Endothelial cell of umbilical vein (primary cell): Measurements from ENCODE around the gene SLC34A1. TPM values are rescaled to one million over a fixed set of nuclear protein-coding genes. Genes with fewer than 3 reads are reported as not detected.

Source experiments
- BruUV-seq: library from RNA; stranded (reverse); fragments of 400-500 nt; replicated peaks from 2 replicates; lab custom pipeline; 2021; lab: Mats Ljungman, UMichigan
- CTCF ChIA-PET: fragments of 300-600, 350-600 bp; sonication (Branson Sonifier 250); formaldehyde crosslinking; loops from one replicate; lab custom pipeline; 2021; ENCODE audit warnings: antibody characterized with exemption, inconsistent platforms; lab: Charles Lee
- POLR2A ChIA-PET: fragments of 300-600, 350-600 bp; sonication (Branson Sonifier 250); formaldehyde crosslinking; loops from one replicate; lab custom pipeline; 2021; ENCODE audit warnings: antibody characterized with exemption, inconsistent platforms; lab: Charles Lee
- DNase-seq: peaks from one replicate; pipeline ENCODE4 v3.0.0-alpha.2; 2011; ENCODE audit warnings: low read depth, low spot score
- FAIRE-seq: peaks from 2 replicates; lab custom pipeline; 2011; peaks lifted over from hg19 to GRCh38; lab: Jason Lieb, UNC
- H2AFZ ChIP-seq: 2 replicates; pipeline ENCODE4 v1.6.0; 2012; ENCODE audit warnings: low read depth, low read length, control low read depth, inconsistent platforms
- H3K27ac ChIP-seq: 2 replicates; pipeline ENCODE4 v1.5.1; 2011; ENCODE audit warnings: low read depth, mild to moderate bottlenecking, control low read depth, low read length, moderate library complexity; ENCODE audit not compliant: insufficient read depth
- H3K27me3 ChIP-seq, 2 experiments: 2 replicates each; pipeline versions ENCODE4 v1.6.0 to v1.6.1; 2011; ENCODE audit warnings: low read length in 2 of 2, mixed read lengths in 1 of 2; ENCODE audit not compliant: control insufficient read depth in 2 of 2, insufficient read depth in 2 of 2
- H3K36me3 ChIP-seq, 2 experiments: 2 replicates in 1 of 2; 3 replicates in 1 of 2; pipeline ENCODE4 v1.5.1; 2011; ENCODE audit warnings: low read length in 2 of 2, mild to moderate bottlenecking in 1 of 2, moderate library complexity in 1 of 2; ENCODE audit not compliant: control insufficient read depth in 2 of 2, insufficient read depth in 2 of 2; ENCODE audit errors: extremely low read depth in 1 of 2
- H3K4me1 ChIP-seq: 3 replicates; pipeline ENCODE4 v1.5.1; 2011; ENCODE audit warnings: mild to moderate bottlenecking, low read length; ENCODE audit not compliant: control insufficient read depth, insufficient read depth; ENCODE audit errors: extremely low read depth
- H3K4me2 ChIP-seq: 2 replicates; pipeline ENCODE4 v1.6.1; 2011; ENCODE audit warnings: low read length, control low read depth, mixed read lengths; ENCODE audit not compliant: insufficient read depth
- H3K4me3 ChIP-seq, 3 experiments: fragments of 200-600 bp in 1 of 3; sonication (generic), shearing (Covaris generic) in 1 of 3; replicated peaks in 1 of 3; 2 replicates each; pipeline ENCODE4 v1.5.1; 2011 to 2016; ENCODE audit warnings: control low read depth in 3 of 3, low read length in 3 of 3, mild to moderate bottlenecking in 2 of 3, inconsistent platforms in 1 of 3, low read depth in 1 of 3, moderate library complexity in 1 of 3; ENCODE audit not compliant: insufficient read depth in 1 of 3
- H3K79me2 ChIP-seq: 2 replicates; pipeline ENCODE4 v1.6.0; 2012; ENCODE audit warnings: low read length, inconsistent platforms; ENCODE audit not compliant: control insufficient read depth, insufficient read depth
- H3K9ac ChIP-seq: replicated peaks from 2 replicates; pipeline ENCODE3; 2011; ENCODE audit warnings: low read length, control low read depth; ENCODE audit not compliant: insufficient read depth; ENCODE audit errors: extremely low read depth
- H3K9me1 ChIP-seq: replicated peaks from 3 replicates; pipeline ENCODE4 v1.6.0; 2011; ENCODE audit warnings: mild to moderate bottlenecking, low read length; ENCODE audit not compliant: control insufficient read depth, insufficient read depth; ENCODE audit errors: extremely low read depth
- H3K9me3 ChIP-seq: replicated peaks from 2 replicates; pipeline ENCODE4 v1.5.1; 2012; ENCODE audit warnings: low read length, inconsistent platforms; ENCODE audit not compliant: control insufficient read depth, insufficient read depth
- H4K20me1 ChIP-seq: replicated peaks from 2 replicates; pipeline ENCODE3; 2011; ENCODE audit warnings: mild to moderate bottlenecking, low read length; ENCODE audit not compliant: control insufficient read depth, insufficient read depth; ENCODE audit errors: extremely low read depth
- CTCF ChIP-seq, 2 donors: IDR thresholded peaks; 1 replicate in 1 of 2; 2 replicates in 1 of 2; pipeline ENCODE4 v1.5.1; 2011; ENCODE audit warnings: low read length in 2 of 2, mild to moderate bottlenecking in 2 of 2, moderate library complexity in 2 of 2, control low read depth in 1 of 2, inconsistent platforms in 1 of 2, low read depth in 1 of 2; ENCODE audit not compliant: insufficient read depth in 1 of 2; ENCODE audit errors: extremely low read depth in 1 of 2
- EZH2 ChIP-seq: IDR thresholded peaks from 2 replicates; pipeline ENCODE4 v1.6.1; 2012; ENCODE audit warnings: borderline replicate concordance, low read depth, mild to moderate bottlenecking, moderate library complexity, low read length, inconsistent platforms; ENCODE audit not compliant: severe bottlenecking
- FOS ChIP-seq: IDR thresholded peaks from 2 replicates; pipeline ENCODE4 v1.6.1; 2011; ENCODE audit warnings: mild to moderate bottlenecking, low read length, moderate library complexity, borderline replicate concordance; ENCODE audit not compliant: insufficient read depth
- GATA2 ChIP-seq: IDR thresholded peaks from 2 replicates; pipeline ENCODE4 v1.7.0; 2011; ENCODE audit warnings: low read depth, mild to moderate bottlenecking, moderate library complexity, mixed read lengths, low read length; ENCODE audit not compliant: insufficient read length, insufficient read depth
- JUN ChIP-seq: IDR thresholded peaks from 2 replicates; pipeline ENCODE4 v1.6.1; 2011; ENCODE audit warnings: borderline replicate concordance, low read depth; ENCODE audit not compliant: insufficient read length, insufficient read depth
- MAX ChIP-seq: IDR thresholded peaks from 2 replicates; pipeline ENCODE4 v1.6.1; 2011; ENCODE audit not compliant: insufficient read depth, insufficient read length
- MYC ChIP-seq: IDR thresholded peaks from one replicate; pipeline ENCODE4 v1.6.1; 2011; ENCODE audit warnings: mild to moderate bottlenecking, low read depth, low read length
- POLR2A ChIP-seq: IDR thresholded peaks from 2 replicates; pipeline ENCODE4 v1.6.1; 2012; ENCODE audit warnings: low read depth, mild to moderate bottlenecking, control low read depth, low read length
- POLR2AphosphoS5 ChIP-seq: IDR thresholded peaks from 2 replicates; pipeline ENCODE4 v1.6.1; 2012; ENCODE audit warnings: low read depth, mild to moderate bottlenecking, control low read depth, low read length, moderate library complexity; ENCODE audit not compliant: insufficient read depth
- dilution Hi-C: fragments of 300-500 bp; cut with MboI; formaldehyde crosslinking; loops from one replicate; pipeline ENCODE4 v1.15.0; 2019; ENCODE audit warnings: low sequenced_read_pairs; ENCODE audit not compliant: extremely low pct_ligation_motif_present
- intact Hi-C: fragments of 100-400 bp; cut with micrococcal nuclease; formaldehyde crosslinking; loops from one replicate; pipeline ENCODE4 v1.10.0; 2022
- polyA plus RNA-seq, 4 experiments: library from polyadenylated mRNA; depleted of rRNA in 3 of 4; stranded (reverse) in 3 of 4; unstranded in 1 of 4; fragments of >200 nt; gene quantifications; 2 replicates each; pipeline versions ENCODE4 v1.2.1 to v1.2.3, GENCODE V29; 2011 to 2012; ENCODE audit warnings: missing spikeins in 1 of 4
- total RNA-seq: library from RNA; stranded (reverse); gene quantifications from 2 replicates; pipeline ENCODE4 v1.2.3, GENCODE V29; 2021

SLC34A1 gene
- total and polyA plus RNA-seq, 2 donors (not counting 3 experiments of a cell fraction or from before 2014, with no cell fraction given) = not detected

- CTCF ChIA-PET = interaction anchor here (3.3 to 6.3 kb wide), 2 partner anchors 16 to 45 kb away, joined by 10 to 31 read pairs; no protein-coding TSS in a partner anchor
- H3K9me1 ChIP-seq = no peaks in the 10 kb centered on the region
- H3K9ac ChIP-seq = no peak overlapping the region
- DNase-seq = no peak
- no peaks in the 10 kb centered on the region for H3K9me3 ChIP-seq
- H3K36me3 ChIP-seq = no peaks in the 10 kb centered on the region
- no peak overlapping the region for H3K4me3 ChIP-seq
- H3K27ac ChIP-seq = no peak overlapping the region
- no peaks in the 10 kb centered on the region for H4K20me1 ChIP-seq
- dilution Hi-C loops (no loop called here), intact Hi-C loops (no loop called here)
- peaks cover 36% of the 10 kb centered on the region for H3K4me1 ChIP-seq
- POLR2A ChIA-PET = no interaction called here
- no peak for TF ChIP-seq EZH2
- no peak for TF ChIP-seq CTCF (IDR thresholded peaks at IDR 0.05; ENCODE audit: extremely low read depth in 1 of 2, insufficient read depth in 1 of 2, low read depth in 1 of 2, low read length in 2 of 2)
- TF ChIP-seq FOS = no peak
- TF ChIP-seq MAX = no peak
- no peak overlapping the region for H2AFZ ChIP-seq
- no peaks in the 10 kb centered on the region for H3K27me3 ChIP-seq
- H3K79me2 ChIP-seq = peaks cover 21% of the 10 kb centered on the region
- no TSS peak for BruUV-seq
- no peak overlapping the region for H3K4me2 ChIP-seq
- FAIRE-seq = no peak
Observed at GRCh38 chr5:177354256-177354655, 30.0 kb upstream of the SLC34A1 start.

GRCh38 chr5:177354711-177355110 is 29.5 kb upstream of the SLC34A1 start:
- Histone ChIP-seq H3K9me3 (no peaks in the 10 kb centered on the region), H4K20me1 (no peaks in the 10 kb centered on the region), H3K4me2 (no peak overlapping the region), H2AFZ (no peak overlapping the region), H3K36me3 (no peaks in the 10 kb centered on the region), H3K27me3 (no peaks in the 10 kb centered on the region), H3K9ac (no peak overlapping the region), H3K4me3 (no peak overlapping the region), H3K4me1 (peaks cover 32% of the 10 kb centered on the region), H3K27ac (no peak overlapping the region), H3K9me1 (no peaks in the 10 kb centered on the region), H3K79me2 (peaks cover 16% of the 10 kb centered on the region)
- TF ChIP-seq MAX (no peak), POLR2A (no peak), FOS (no peak), MYC (no peak), EZH2 (no peak), POLR2AphosphoS5 (no peak), CTCF (IDR thresholded peaks at IDR 0.05; ENCODE audit: extremely low read depth in 1 of 2, insufficient read depth in 1 of 2, low read depth in 1 of 2, low read length in 2 of 2) (no peak), GATA2 (no peak), JUN (no peak)
- intact Hi-C loops = no loop called here
- ChIA-PET CTCF (interaction anchor here (1.1 to 6.3 kb wide), 2 partner anchors 15 to 27 kb away, joined by 3 to 31 read pairs; no protein-coding TSS in a partner anchor), POLR2A (no interaction called here)
- BruUV-seq = no TSS peak
- dilution Hi-C loops = no loop called here
- FAIRE-seq (no peak), DNase-seq (no peak)
